Urinary bladder (tissue), 4 donors: Measurements from ENCODE around the gene STOX1. TPM values are rescaled to one million over a fixed set of nuclear protein-coding genes. Genes with fewer than 3 reads are reported as not detected.
"Not testable (repeated sequence)": the region's sequence is repeated elsewhere in the genome, so short reads cannot be mapped to it uniquely, and the experiment has no call there.

Source experiments
- DNase-seq: peaks from one replicate; pipeline ENCODE4 v3.0.0-alpha.2; 2015; ENCODE audit errors: extremely low spot score
- H3K27ac ChIP-seq: one replicate; pipeline ENCODE4 v1.5.1; 2013; ENCODE audit warnings: low read depth, mild to moderate bottlenecking, moderate library complexity
- H3K36me3 ChIP-seq: one replicate; pipeline ENCODE4 v1.6.1; 2013; ENCODE audit warnings: mild to moderate bottlenecking, moderate library complexity; ENCODE audit not compliant: insufficient read depth
- H3K4me1 ChIP-seq: one replicate; pipeline ENCODE4 v1.6.1; 2013; ENCODE audit warnings: mild to moderate bottlenecking, moderate library complexity; ENCODE audit not compliant: insufficient read depth
- H3K4me3 ChIP-seq: one replicate; pipeline ENCODE4 v1.5.1; 2013; ENCODE audit warnings: low read depth, low read length
- WGBS: extraction: QIAGEN DNeasy Blood & Tissue Kit; methylation state at CpG from one replicate; pipeline ENCODE4 v1.1.7; 2013; 5-methylcytosine and 5-hydroxymethylcytosine counted together
- polyA plus RNA-seq: library from polyadenylated mRNA; stranded (reverse); fragments of 200-250 nt; gene quantifications from one replicate; pipeline ENCODE4 v1.2.3, GENCODE V29; 2013
- total RNA-seq: library from RNA; depleted of rRNA; stranded (reverse); fragments of >200 nt; gene quantifications from one replicate; pipeline ENCODE4 v1.2.3, GENCODE V29; 2014
- donor health status: healthy with polysubstance abuse.
- donor health status: healthy.

Gene STOX1
- total and polyA plus RNA-seq, 2 donors: 2.7 to 4.7 TPM

- no peak for DNase-seq
- Histone ChIP-seq H3K4me3 (no peak overlapping the region), H3K27ac (no peak overlapping the region), H3K4me1 (no peaks in the 10 kb centered on the region), H3K36me3 (no peaks in the 10 kb centered on the region)
Observed at GRCh38 chr10:68813559-68813958, 13.8 kb upstream of the STOX1 start.

GRCh38 chr10:68816796-68817412 is 10.4 kb upstream of the STOX1 start:
- no peak for DNase-seq
- H3K4me3 ChIP-seq: no peak overlapping the region
- H3K4me1 ChIP-seq: no peaks in the 10 kb centered on the region
- WGBS: 42% methylated on average over 4 of the region's 4 CpGs
- no peak overlapping the region for H3K27ac ChIP-seq
- H3K36me3 ChIP-seq: no peaks in the 10 kb centered on the region

GRCh38 chr10:68820359-68820758 is 7.0 kb upstream of the STOX1 start:
- not testable (repeated sequence) for H3K4me1 ChIP-seq, H3K36me3 ChIP-seq, H3K27ac ChIP-seq, H3K4me3 ChIP-seq, DNase-seq
- 98% methylated on average over 1 of the region's 1 CpG for WGBS

- not testable (repeated sequence) for H3K27ac ChIP-seq, H3K36me3 ChIP-seq, H3K4me3 ChIP-seq, H3K4me1 ChIP-seq, DNase-seq
- 91% methylated on average over 2 of the region's 2 CpGs for WGBS
Observed at GRCh38 chr10:68822626-68823025, 4.7 kb upstream of the STOX1 start.

- H3K27ac ChIP-seq, H3K36me3 ChIP-seq, DNase-seq, H3K4me1 ChIP-seq: not testable (repeated sequence)
- WGBS: under 1% methylated on average over 13 of the region's 58 CpGs
- peak overlapping the region; percentile 67 for H3K4me3 ChIP-seq
Observed at GRCh38 chr10:68827592-68827959, 245 bp downstream of the STOX1 start.

GRCh38 chr10:68828083-68828601 is 811 bp downstream of the STOX1 start:
- not testable (repeated sequence) for H3K36me3 ChIP-seq, H3K27ac ChIP-seq, H3K4me1 ChIP-seq, DNase-seq
- under 1% methylated on average over 31 of the region's 59 CpGs for WGBS
- H3K4me3 ChIP-seq: peak overlapping the region; percentile 55

- Histone ChIP-seq H3K4me3 (peak overlapping the region; percentile 55), H3K36me3 (no peaks in the 10 kb centered on the region), H3K4me1 (no peaks in the 10 kb centered on the region), H3K27ac (no peak overlapping the region)
- 85% methylated on average over 10 of the region's 10 CpGs for WGBS
- DNase-seq: no peak
Observed at GRCh38 chr10:68828833-68829232, 1.5 kb downstream of the STOX1 start.

GRCh38 chr10:68829521-68829920 is 2.2 kb downstream of the STOX1 start:
- Histone ChIP-seq H3K4me3 (no peak overlapping the region), H3K4me1 (no peaks in the 10 kb centered on the region), H3K27ac (no peak overlapping the region), H3K36me3 (no peaks in the 10 kb centered on the region)
- DNase-seq: no peak
- 59% methylated on average over 6 of the region's 6 CpGs for WGBS

GRCh38 chr10:68829952-68830351 is 2.6 kb downstream of the STOX1 start:
- Histone ChIP-seq H3K4me3 (no peak overlapping the region), H3K36me3 (no peaks in the 10 kb centered on the region), H3K4me1 (no peaks in the 10 kb centered on the region), H3K27ac (no peak overlapping the region)
- DNase-seq: no peak
- WGBS: 96% methylated on average over 6 of the region's 6 CpGs

GRCh38 chr10:68831961-68832455 is 4.7 kb downstream of the STOX1 start:
- no peak for DNase-seq
- H3K4me1 ChIP-seq: no peaks in the 10 kb centered on the region
- no peaks in the 10 kb centered on the region for H3K36me3 ChIP-seq
- no peak overlapping the region for H3K27ac ChIP-seq
- 70% methylated on average over 5 of the region's 5 CpGs for WGBS
- no peak overlapping the region for H3K4me3 ChIP-seq

GRCh38 chr10:68832601-68833000 is 5.3 kb downstream of the STOX1 start:
- 97% methylated on average over 4 of the region's 4 CpGs for WGBS
- Histone ChIP-seq H3K36me3 (no peaks in the 10 kb centered on the region), H3K27ac (no peak overlapping the region), H3K4me3 (no peak overlapping the region), H3K4me1 (no peaks in the 10 kb centered on the region)
- no peak for DNase-seq

- no peak for DNase-seq
- 89% methylated on average over 8 of the region's 8 CpGs for WGBS
- H3K4me3 ChIP-seq: no peak overlapping the region
- H3K27ac ChIP-seq: no peak overlapping the region
- H3K4me1 ChIP-seq: no peaks in the 10 kb centered on the region
- H3K36me3 ChIP-seq: no peaks in the 10 kb centered on the region
Observed at GRCh38 chr10:68837626-68838322, 10.4 kb downstream of the STOX1 start.

GRCh38 chr10:68840650-68841049 is 13.3 kb downstream of the STOX1 start:
- not testable (repeated sequence) for H3K27ac ChIP-seq, H3K36me3 ChIP-seq, DNase-seq, H3K4me3 ChIP-seq, H3K4me1 ChIP-seq
- 95% methylated on average over 9 of the region's 9 CpGs for WGBS

GRCh38 chr10:68848281-68848680 is 20.9 kb downstream of the STOX1 start:
- no peaks in the 10 kb centered on the region for H3K4me1 ChIP-seq
- 90% methylated on average over 2 of the region's 2 CpGs for WGBS
- DNase-seq: no peak
- no peak overlapping the region for H3K27ac ChIP-seq
- no peaks in the 10 kb centered on the region for H3K36me3 ChIP-seq
- no peak overlapping the region for H3K4me3 ChIP-seq
